ENCODE data around the gene THUMPD3.

THUMPD3 gene

DNA sequence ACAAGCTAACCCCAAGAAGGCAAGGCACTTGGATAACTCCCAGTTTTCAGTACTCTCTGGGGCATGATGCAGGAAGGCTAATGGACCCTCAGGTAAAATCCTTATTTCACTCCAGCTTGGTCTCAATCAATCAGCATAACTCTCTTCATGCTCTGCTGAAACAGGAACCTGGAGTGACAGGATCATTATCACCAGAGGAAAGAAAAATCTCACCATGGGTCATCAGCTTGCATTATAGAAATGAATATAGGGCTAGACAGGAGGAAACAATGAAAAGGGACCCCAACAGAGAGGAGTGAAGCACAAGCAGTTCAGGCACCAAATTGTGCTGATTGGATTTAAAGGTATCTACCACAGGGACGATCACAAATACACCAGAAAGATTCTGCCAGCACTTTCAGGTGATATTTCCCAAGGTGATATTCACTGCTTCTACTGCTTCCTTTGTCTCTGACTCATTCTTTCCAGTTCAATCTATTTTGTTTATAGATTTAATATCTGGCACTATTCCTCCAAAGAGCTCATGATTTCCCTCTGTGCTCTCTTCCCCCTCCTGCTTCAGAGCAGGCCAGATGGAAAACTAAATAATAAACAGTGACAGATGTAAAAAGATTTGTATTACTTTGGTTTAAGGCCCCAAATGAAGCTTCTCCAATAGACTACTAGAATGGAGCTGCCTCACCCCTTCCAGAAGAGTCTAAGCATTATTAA is 22.9 kb upstream of the THUMPD3 start:
- no peaks in the 10 kb centered on the region for H3K4me1 ChIP-seq (ENCODE audit: control insufficient read depth, low read length)
- H3K4me2 ChIP-seq (ENCODE audit: low read length), result no peak overlapping the region
- no peaks in the 10 kb centered on the region for H3K9me2 ChIP-seq (replicated peaks; ENCODE audit: control insufficient read depth, low read length)
- H3K4me3 ChIP-seq (ENCODE audit: low read length), result no peak overlapping the region
- peaks cover 5% of the 10 kb centered on the region; the same call in 1 of the 2 replicates for H3K27me3 ChIP-seq (ENCODE audit: control insufficient read depth, low read length)
- H3K36me3 ChIP-seq (ENCODE audit: control insufficient read depth, low read length), result no peaks in the 10 kb centered on the region
- no peak for TF ChIP-seq EZH2phosphoT487 (IDR thresholded peaks at IDR 0.05; ENCODE audit: borderline replicate concordance, low read length)
- TF ChIP-seq, protein P1, sequence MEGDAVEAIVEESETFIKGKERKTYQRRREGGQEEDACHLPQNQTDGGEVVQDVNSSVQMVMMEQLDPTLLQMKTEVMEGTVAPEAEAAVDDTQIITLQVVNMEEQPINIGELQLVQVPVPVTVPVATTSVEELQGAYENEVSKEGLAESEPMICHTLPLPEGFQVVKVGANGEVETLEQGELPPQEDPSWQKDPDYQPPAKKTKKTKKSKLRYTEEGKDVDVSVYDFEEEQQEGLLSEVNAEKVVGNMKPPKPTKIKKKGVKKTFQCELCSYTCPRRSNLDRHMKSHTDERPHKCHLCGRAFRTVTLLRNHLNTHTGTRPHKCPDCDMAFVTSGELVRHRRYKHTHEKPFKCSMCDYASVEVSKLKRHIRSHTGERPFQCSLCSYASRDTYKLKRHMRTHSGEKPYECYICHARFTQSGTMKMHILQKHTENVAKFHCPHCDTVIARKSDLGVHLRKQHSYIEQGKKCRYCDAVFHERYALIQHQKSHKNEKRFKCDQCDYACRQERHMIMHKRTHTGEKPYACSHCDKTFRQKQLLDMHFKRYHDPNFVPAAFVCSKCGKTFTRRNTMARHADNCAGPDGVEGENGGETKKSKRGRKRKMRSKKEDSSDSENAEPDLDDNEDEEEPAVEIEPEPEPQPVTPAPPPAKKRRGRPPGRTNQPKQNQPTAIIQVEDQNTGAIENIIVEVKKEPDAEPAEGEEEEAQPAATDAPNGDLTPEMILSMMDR (IDR thresholded peaks at IDR 0.05; ENCODE audit: low read depth, low read length, poor library complexity, severe bottlenecking), result no peak
- H3F3A ChIP-seq (ENCODE audit: control insufficient read depth, insufficient read depth), result no peaks in the 10 kb centered on the region
- H4K20me1 ChIP-seq (ENCODE audit: control insufficient read depth, insufficient read depth, low read depth, low read length), result no peaks in the 10 kb centered on the region
- no peaks in the 10 kb centered on the region for H3K9me3 ChIP-seq (ENCODE audit: control insufficient read depth, insufficient read depth, low read length)
- no peak overlapping the region for H3K27ac ChIP-seq (ENCODE audit: low read depth, low read length)
- H3K79me2 ChIP-seq (ENCODE audit: control insufficient read depth, low read length), result no peaks in the 10 kb centered on the region

DNA sequence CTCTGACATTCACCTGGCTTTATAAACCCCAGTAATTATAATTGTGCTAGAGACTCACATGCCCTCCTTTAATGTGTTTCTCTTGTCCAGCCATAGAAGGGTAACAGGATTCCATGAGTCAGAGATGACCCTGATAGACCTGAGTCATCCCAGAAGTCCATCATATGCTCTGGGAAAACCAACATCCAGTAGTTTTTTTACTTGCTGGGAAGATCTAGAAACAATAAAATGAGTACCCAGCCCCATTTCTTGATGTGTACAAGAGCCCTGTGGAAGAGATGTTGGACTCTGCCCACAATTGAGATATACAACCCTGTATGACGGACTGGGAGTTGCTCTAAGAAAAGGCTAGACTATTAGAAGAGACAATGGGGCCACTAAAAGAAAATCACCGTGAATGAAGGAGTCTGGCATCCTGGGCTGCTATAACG is 22.4 kb upstream of the THUMPD3 start:
- H4K20me1 ChIP-seq (ENCODE audit: control insufficient read depth, insufficient read depth, low read depth, low read length), result no peaks in the 10 kb centered on the region
- TF ChIP-seq, protein P1 (IDR thresholded peaks at IDR 0.05; ENCODE audit: low read depth, low read length, poor library complexity, severe bottlenecking), result no peak
- no peak for TF ChIP-seq EZH2phosphoT487 (IDR thresholded peaks at IDR 0.05; ENCODE audit: borderline replicate concordance, low read length)
- no peak overlapping the region for H3K4me3 ChIP-seq (ENCODE audit: low read length)
- H3K27ac ChIP-seq (ENCODE audit: low read depth, low read length), result no peak overlapping the region
- H3K9me3 ChIP-seq (ENCODE audit: control insufficient read depth, insufficient read depth, low read length), result no peaks in the 10 kb centered on the region
- no peaks in the 10 kb centered on the region for H3K4me1 ChIP-seq (ENCODE audit: control insufficient read depth, low read length)
- no peaks in the 10 kb centered on the region for H3K9me2 ChIP-seq (replicated peaks; ENCODE audit: control insufficient read depth, low read length)
- H3K27me3 ChIP-seq (ENCODE audit: control insufficient read depth, low read length), result peaks cover 5% of the 10 kb centered on the region; the same call in 1 of the 2 replicates
- H3K79me2 ChIP-seq (ENCODE audit: control insufficient read depth, low read length), result no peaks in the 10 kb centered on the region
- no peaks in the 10 kb centered on the region for H3F3A ChIP-seq (ENCODE audit: control insufficient read depth, insufficient read depth)
- no peak overlapping the region for H3K4me2 ChIP-seq (ENCODE audit: low read length)
- H3K36me3 ChIP-seq (ENCODE audit: control insufficient read depth, low read length), result no peaks in the 10 kb centered on the region

- Histone ChIP-seq H4K20me1 (ENCODE audit: control insufficient read depth, insufficient read depth, low read depth, low read length) (no peaks in the 10 kb centered on the region), H3K79me2 (ENCODE audit: control insufficient read depth, low read length) (no peaks in the 10 kb centered on the region), H3K27me3 (ENCODE audit: control insufficient read depth, low read length) (peaks cover 4% of the 10 kb centered on the region; the same call in 1 of the 2 replicates), H3K9me3 (ENCODE audit: control insufficient read depth, insufficient read depth, low read length) (no peaks in the 10 kb centered on the region), H3K4me2 (ENCODE audit: low read length) (no peak overlapping the region), H3K36me3 (ENCODE audit: control insufficient read depth, low read length) (no peaks in the 10 kb centered on the region), H3K27ac (ENCODE audit: low read depth, low read length) (no peak overlapping the region), H3K4me1 (ENCODE audit: control insufficient read depth, low read length) (no peaks in the 10 kb centered on the region), H3K4me3 (ENCODE audit: low read length) (no peak overlapping the region), H3F3A (ENCODE audit: control insufficient read depth, insufficient read depth) (no peaks in the 10 kb centered on the region), H3K9me2 (replicated peaks; ENCODE audit: control insufficient read depth, low read length) (no peaks in the 10 kb centered on the region)
- no peak for TF ChIP-seq EZH2phosphoT487 (IDR thresholded peaks at IDR 0.05; ENCODE audit: borderline replicate concordance, low read length)
- TF ChIP-seq, protein P1 (IDR thresholded peaks at IDR 0.05; ENCODE audit: low read depth, low read length, poor library complexity, severe bottlenecking), result no peak
Measured at GRCh38 chr3:9342696-9343095, 20.2 kb upstream of the THUMPD3 start.

Measured in DOHH2 (cell line).